AG09319 (cell line): ENCODE results near the gene INTU.

Source experiments
- DNase-seq: peaks from one replicate; pipeline ENCODE4 v3.0.0-alpha.2; 2010; ENCODE audit warnings: low read depth; ENCODE audit errors: extremely low read depth
- CTCF ChIP-seq: IDR thresholded peaks from 2 replicates; pipeline ENCODE4 v1.5.1; 2011; ENCODE audit warnings: low read depth, mild to moderate bottlenecking, inconsistent platforms, low read length, moderate library complexity

The INTU gene

GRCh38 chr4:127672111-127672510 is 39.4 kb downstream of the INTU start:
- no peak for DNase-seq

GRCh38 chr4:127685292-127685691 is 52.5 kb downstream of the INTU start:
- TF ChIP-seq CTCF = no peak
- DNase-seq = no peak

More at GRCh38 chr4:127672111-127672510, 39.4 kb downstream of the INTU start:
- TF ChIP-seq CTCF = no peak

GRCh38 chr4:127686658-127687057 is 53.9 kb downstream of the INTU start:
- DNase-seq = no peak
- TF ChIP-seq CTCF = no peak

GRCh38 chr4:127687580-127687979 is 54.8 kb downstream of the INTU start:
- DNase-seq = no peak
- TF ChIP-seq CTCF = no peak

GRCh38 chr4:127698789-127699200 is 66.0 kb downstream of the INTU start:
- DNase-seq = no peak
- no peak for TF ChIP-seq CTCF

GRCh38 chr4:127708985-127709384 is 76.2 kb downstream of the INTU start:
- no peak for TF ChIP-seq CTCF
- no peak for DNase-seq

GRCh38 chr4:127709456-127709855 is 76.7 kb downstream of the INTU start:
- DNase-seq = no peak
- no peak for TF ChIP-seq CTCF
